Activated naive CD4-positive, alpha-beta T cell treated with anti-CD3 and anti-CD28 coated beads, Interleukin-2, amount 50 U/mL, for 24 hours (primary cell): ENCODE results near the gene FREY1.
A peak's percentile ranks its signal among the peaks of the same experiment; 100 is the strongest.

Experiments used
- H3K27ac Mint-ChIP-seq: one replicate; pipeline ENCODE4 v1.8.0; 2021; ENCODE audit warnings: mild to moderate bottlenecking, mixed read lengths
- H3K27me3 Mint-ChIP-seq: one replicate; pipeline ENCODE4 v1.8.0; 2021; ENCODE audit warnings: mixed read lengths
- H3K36me3 Mint-ChIP-seq: one replicate; pipeline ENCODE4 v1.8.0; 2021; ENCODE audit warnings: mixed read lengths
- H3K4me1 Mint-ChIP-seq: one replicate; pipeline ENCODE4 v1.8.0; 2021; ENCODE audit warnings: mixed read lengths
- H3K4me3 Mint-ChIP-seq: one replicate; pipeline ENCODE4 v1.8.0; 2021; ENCODE audit warnings: mild to moderate bottlenecking, mixed read lengths
- H3K9me3 Mint-ChIP-seq: one replicate; pipeline ENCODE4 v1.8.0; 2021; ENCODE audit warnings: mixed read lengths

FREY1 gene

GRCh38 chr11:45877845-45878244, 29.2 kb downstream of the FREY1 start:
- Mint-ChIP-seq H3K4me1 (no peaks in the 10 kb centered on the region), H3K4me3 (no peak overlapping the region), H3K36me3 (peaks cover 23% of the 10 kb centered on the region), H3K9me3 (no peaks in the 10 kb centered on the region), H3K27me3 (no peaks in the 10 kb centered on the region), H3K27ac (no peak overlapping the region)

- no peaks in the 10 kb centered on the region for H3K4me1 Mint-ChIP-seq
- H3K27me3 Mint-ChIP-seq, result no peaks in the 10 kb centered on the region
- no peak overlapping the region for H3K27ac Mint-ChIP-seq
- no peaks in the 10 kb centered on the region for H3K9me3 Mint-ChIP-seq
- H3K36me3 Mint-ChIP-seq, result peaks cover 23% of the 10 kb centered on the region
- H3K4me3 Mint-ChIP-seq, result no peak overlapping the region
These were observed 29.9 kb downstream of the FREY1 start for GRCh38 chr11:45877221-45877620.

- Mint-ChIP-seq H3K27me3 (no peaks in the 10 kb centered on the region), H3K4me3 (no peak overlapping the region), H3K9me3 (no peaks in the 10 kb centered on the region), H3K4me1 (no peaks in the 10 kb centered on the region), H3K36me3 (peaks cover 24% of the 10 kb centered on the region), H3K27ac (no peak overlapping the region)
These were observed 30.7 kb downstream of the FREY1 start for GRCh38 chr11:45876401-45876800.

- H3K36me3 Mint-ChIP-seq, result peaks cover 31% of the 10 kb centered on the region
- H3K4me3 Mint-ChIP-seq, result no peak overlapping the region
- no peak overlapping the region for H3K27ac Mint-ChIP-seq
- no peaks in the 10 kb centered on the region for H3K4me1 Mint-ChIP-seq
- H3K27me3 Mint-ChIP-seq, result no peaks in the 10 kb centered on the region
- no peaks in the 10 kb centered on the region for H3K9me3 Mint-ChIP-seq
These were observed 34.3 kb downstream of the FREY1 start for GRCh38 chr11:45872651-45873356.

GRCh38 chr11:45871638-45872037, 35.4 kb downstream of the FREY1 start:
- Mint-ChIP-seq H3K27ac (no peak overlapping the region), H3K36me3 (peaks cover 30% of the 10 kb centered on the region), H3K4me1 (no peaks in the 10 kb centered on the region), H3K27me3 (no peaks in the 10 kb centered on the region), H3K4me3 (no peak overlapping the region), H3K9me3 (no peaks in the 10 kb centered on the region)

- Mint-ChIP-seq H3K4me1 (no peaks in the 10 kb centered on the region), H3K4me3 (no peak overlapping the region), H3K9me3 (no peaks in the 10 kb centered on the region), H3K27me3 (no peaks in the 10 kb centered on the region), H3K36me3 (peaks cover 36% of the 10 kb centered on the region), H3K27ac (no peak overlapping the region)
These were observed 36.4 kb downstream of the FREY1 start for GRCh38 chr11:45870706-45871105.

GRCh38 chr11:45869551-45869950, 37.5 kb downstream of the FREY1 start:
- no peaks in the 10 kb centered on the region for H3K9me3 Mint-ChIP-seq
- H3K4me3 Mint-ChIP-seq, result no peak overlapping the region
- H3K27me3 Mint-ChIP-seq, result no peaks in the 10 kb centered on the region
- H3K27ac Mint-ChIP-seq, result no peak overlapping the region
- H3K36me3 Mint-ChIP-seq, result peaks cover 33% of the 10 kb centered on the region
- no peaks in the 10 kb centered on the region for H3K4me1 Mint-ChIP-seq

GRCh38 chr11:45864041-45864440, 43.0 kb downstream of the FREY1 start:
- H3K36me3 Mint-ChIP-seq, result peaks cover 25% of the 10 kb centered on the region
- no peaks in the 10 kb centered on the region for H3K4me1 Mint-ChIP-seq
- no peaks in the 10 kb centered on the region for H3K9me3 Mint-ChIP-seq
- H3K27ac Mint-ChIP-seq, result no peak overlapping the region
- no peak overlapping the region for H3K4me3 Mint-ChIP-seq
- H3K27me3 Mint-ChIP-seq, result no peaks in the 10 kb centered on the region

GRCh38 chr11:45860764-45861510, 46.1 kb downstream of the FREY1 start:
- H3K27ac Mint-ChIP-seq, result no peak overlapping the region
- peaks cover 23% of the 10 kb centered on the region for H3K36me3 Mint-ChIP-seq
- no peaks in the 10 kb centered on the region for H3K4me1 Mint-ChIP-seq
- no peaks in the 10 kb centered on the region for H3K27me3 Mint-ChIP-seq
- H3K4me3 Mint-ChIP-seq, result no peak overlapping the region
- H3K9me3 Mint-ChIP-seq, result no peaks in the 10 kb centered on the region

GRCh38 chr11:45860348-45860747, 46.7 kb downstream of the FREY1 start:
- H3K4me1 Mint-ChIP-seq, result no peaks in the 10 kb centered on the region
- H3K4me3 Mint-ChIP-seq, result no peak overlapping the region
- H3K27me3 Mint-ChIP-seq, result no peaks in the 10 kb centered on the region
- H3K9me3 Mint-ChIP-seq, result no peaks in the 10 kb centered on the region
- H3K36me3 Mint-ChIP-seq, result peaks cover 21% of the 10 kb centered on the region
- no peak overlapping the region for H3K27ac Mint-ChIP-seq

GRCh38 chr11:45859661-45860140, 47.4 kb downstream of the FREY1 start:
- no peak overlapping the region for H3K4me3 Mint-ChIP-seq
- H3K9me3 Mint-ChIP-seq, result no peaks in the 10 kb centered on the region
- peaks cover 21% of the 10 kb centered on the region for H3K36me3 Mint-ChIP-seq
- no peaks in the 10 kb centered on the region for H3K4me1 Mint-ChIP-seq
- H3K27ac Mint-ChIP-seq, result no peak overlapping the region
- H3K27me3 Mint-ChIP-seq, result no peaks in the 10 kb centered on the region

GRCh38 chr11:45858751-45859398, 48.2 kb downstream of the FREY1 start:
- H3K27ac Mint-ChIP-seq, result no peak overlapping the region
- peaks cover 21% of the 10 kb centered on the region for H3K36me3 Mint-ChIP-seq
- no peak overlapping the region for H3K4me3 Mint-ChIP-seq
- H3K9me3 Mint-ChIP-seq, result no peaks in the 10 kb centered on the region
- H3K4me1 Mint-ChIP-seq, result no peaks in the 10 kb centered on the region
- H3K27me3 Mint-ChIP-seq, result no peaks in the 10 kb centered on the region

- peaks cover 19% of the 10 kb centered on the region for H3K36me3 Mint-ChIP-seq
- no peaks in the 10 kb centered on the region for H3K4me1 Mint-ChIP-seq
- no peaks in the 10 kb centered on the region for H3K27me3 Mint-ChIP-seq
- no peaks in the 10 kb centered on the region for H3K9me3 Mint-ChIP-seq
- no peak overlapping the region for H3K4me3 Mint-ChIP-seq
- H3K27ac Mint-ChIP-seq, result peak overlapping the region; percentile 35
These were observed 49.1 kb downstream of the FREY1 start for GRCh38 chr11:45857961-45858474.
